GM23338 (cell line): ENCODE data around the gene NIT1. TPM values are rescaled to one million over a fixed set of nuclear protein-coding genes. Genes with fewer than 3 reads are reported as not detected.

Source experiments
- ATAC-seq: fragments of 200-7000 bp; cut with Tn5 transposase; 3 replicates; pipeline ENCODE4 v1.9.1; 2020
- DNase-seq: peaks from one replicate; pipeline ENCODE4 v3.0.0-alpha.2; 2015; ENCODE audit warnings: low spot score
- H2AFZ ChIP-seq: fragments of 200-600 bp; sonication (generic); 2 replicates; pipeline ENCODE4 v1.8.0; 2016; ENCODE audit warnings: antibody characterized with exemption, mild to moderate bottlenecking, moderate library complexity
- H3F3A ChIP-seq: fragments of 200-600 bp; sonication (generic); replicated peaks from 2 replicates; pipeline ENCODE4 v1.8.0; 2017; ENCODE audit warnings: antibody characterized with exemption, mixed run types, low read depth
- H3K27ac ChIP-seq: fragments of 200-600 bp; sonication (generic); 2 replicates; pipeline ENCODE4 v1.6.1; 2016; ENCODE audit warnings: low read depth
- H3K27me3 ChIP-seq: fragments of 200-600 bp; sonication (generic); 2 replicates; pipeline ENCODE4 v1.8.0; 2016; ENCODE audit warnings: mild to moderate bottlenecking, mixed run types, moderate library complexity; ENCODE audit not compliant: insufficient read depth
- H3K36me3 ChIP-seq: fragments of 200-600 bp; sonication (generic); 2 replicates; pipeline ENCODE4 v1.8.0; 2016; ENCODE audit warnings: mild to moderate bottlenecking; ENCODE audit not compliant: insufficient read depth
- H3K4me1 ChIP-seq: fragments of 200-600 bp; sonication (generic); 2 replicates; pipeline ENCODE4 v1.8.0; 2016; ENCODE audit warnings: mild to moderate bottlenecking, moderate library complexity; ENCODE audit not compliant: insufficient read depth
- H3K4me2 ChIP-seq: fragments of 200-600 bp; sonication (generic); 2 replicates; pipeline ENCODE4 v1.7.1; 2017; ENCODE audit warnings: mixed run types
- H3K4me3 ChIP-seq: fragments of 200-600 bp; sonication (generic); 2 replicates; pipeline ENCODE4 v1.6.1; 2016; ENCODE audit warnings: mixed run types
- H3K79me2 ChIP-seq: fragments of 200-600 bp; sonication (generic); replicated peaks from 2 replicates; pipeline ENCODE4 v1.8.0; 2017; ENCODE audit warnings: mild to moderate bottlenecking; ENCODE audit not compliant: insufficient read depth
- H3K9me2 ChIP-seq: fragments of 200-600 bp; sonication (generic); 2 replicates; pipeline ENCODE4 v1.8.0; 2017; ENCODE audit not compliant: insufficient read depth
- H4K20me1 ChIP-seq: fragments of 200-600 bp; sonication (generic); replicated peaks from 2 replicates; pipeline ENCODE4 v1.8.0; 2017; ENCODE audit warnings: mild to moderate bottlenecking; ENCODE audit not compliant: insufficient read depth
- H3K27ac Mint-ChIP-seq: 2 replicates; pipeline ENCODE4 v1.8.0; 2020; ENCODE audit warnings: inconsistent platforms, mild to moderate bottlenecking, moderate library complexity, mixed read lengths
- H3K27me3 Mint-ChIP-seq: 3 replicates; pipeline ENCODE4 v1.8.0; 2022; ENCODE audit warnings: low read depth, mild to moderate bottlenecking, moderate library complexity, mixed read lengths, inconsistent platforms; ENCODE audit not compliant: insufficient read depth, poor library complexity
- H3K36me3 Mint-ChIP-seq: 3 replicates; pipeline ENCODE4 v1.8.0; 2021; ENCODE audit warnings: low read depth, mild to moderate bottlenecking, inconsistent platforms, moderate library complexity, mixed read lengths
- H3K4me1 Mint-ChIP-seq: 3 replicates; pipeline ENCODE4 v1.8.0; 2020; ENCODE audit warnings: mild to moderate bottlenecking, inconsistent platforms, mixed read lengths
- H3K4me3 Mint-ChIP-seq: 3 replicates; pipeline ENCODE4 v1.8.0; 2021; ENCODE audit warnings: moderate library complexity, mild to moderate bottlenecking, inconsistent platforms, mixed read lengths
- H3K9me3 Mint-ChIP-seq: 3 replicates; pipeline ENCODE4 v1.8.0; 2020; ENCODE audit warnings: moderate library complexity, mild to moderate bottlenecking, inconsistent platforms, mixed read lengths
- CREB1 ChIP-seq: fragments of 250-450 bp; sonication (Bioruptor Pico); IDR thresholded peaks from 2 replicates; pipeline ENCODE4 v1.5.0; 2020; ENCODE audit warnings: low read depth, mild to moderate bottlenecking, moderate library complexity
- ETS1 ChIP-seq: IDR thresholded peaks from 2 replicates; pipeline ENCODE4 v1.6.1; 2016; ENCODE audit warnings: antibody characterized with exemption
- EZH2 ChIP-seq: fragments of 200-600 bp; sonication (generic); IDR thresholded peaks from one replicate; pipeline ENCODE4 v1.8.0; 2017; ENCODE audit warnings: antibody characterized with exemption, mild to moderate bottlenecking, low read depth; ENCODE audit not compliant: unreplicated experiment
- EZH2phosphoT487 ChIP-seq: fragments of 200-600 bp; sonication (generic); IDR thresholded peaks from one replicate; pipeline ENCODE4 v1.8.1; 2018; ENCODE audit warnings: antibody characterized with exemption; ENCODE audit not compliant: unreplicated experiment
- JUNB ChIP-seq: IDR thresholded peaks from one replicate; pipeline ENCODE4 v1.6.1; 2016; ENCODE audit warnings: antibody characterized with exemption; ENCODE audit not compliant: unreplicated experiment
- NANOG ChIP-seq: IDR thresholded peaks from 2 replicates; pipeline ENCODE4 v1.6.1; 2016; ENCODE audit warnings: antibody characterized with exemption, borderline replicate concordance
- POLR2AphosphoS5 ChIP-seq: IDR thresholded peaks from 2 replicates; pipeline ENCODE4 v1.6.1; 2016; ENCODE audit warnings: antibody characterized with exemption, low read depth
- REST ChIP-seq: IDR thresholded peaks from one replicate; pipeline ENCODE4 v1.6.1; 2018; ENCODE audit warnings: antibody characterized with exemption; ENCODE audit not compliant: unreplicated experiment
- ZNF114 ChIP-seq: fragments of 250-450 bp; sonication (Bioruptor Pico); IDR thresholded peaks from 2 replicates; pipeline ENCODE4 v1.5.0; 2020; ENCODE audit warnings: mild to moderate bottlenecking, moderate library complexity
- ZNF331 ChIP-seq: fragments of 250-450 bp; sonication (Bioruptor Pico); IDR thresholded peaks from 2 replicates; pipeline ENCODE4 v1.5.0; 2020; ENCODE audit warnings: low read depth, mild to moderate bottlenecking, moderate library complexity
- polyA plus RNA-seq: library from polyadenylated mRNA; unstranded; fragments of >200 nt; fragmentation: Nextera tagmentation; extraction: Ambion mirVana; gene quantifications from 2 replicates; pipeline ENCODE4 v1.2.1, GENCODE V29; 2016
- total RNA-seq: library from RNA; depleted of rRNA; stranded (reverse); fragments of >200 nt; shearing (Covaris generic); gene quantifications from 2 replicates; pipeline ENCODE4 v1.2.3, GENCODE V29; 2014
- TF ChIP-seq, protein P1 (sequence below), 2 experiments: fragments of 200-600 bp in 1 of 2; sonication (generic) in 1 of 2; conservative IDR thresholded peaks; 2 replicates each; pipeline versions ENCODE4 v1.5.1 to v1.6.1; 2016 to 2017; ENCODE audit warnings: antibody characterized with exemption in 2 of 2, low read depth in 2 of 2, mild to moderate bottlenecking in 2 of 2, moderate library complexity in 1 of 2
- TF ChIP-seq, protein P2 (sequence below): fragments of 250-450 bp; sonication (Bioruptor Pico); IDR thresholded peaks from 2 replicates; pipeline ENCODE4 v1.5.0; 2020; ENCODE audit warnings: mild to moderate bottlenecking, moderate library complexity

The NIT1 gene
- total and polyA plus RNA-seq, 2 experiments from 2014 or later: 35.9 to 43.0 TPM

- peaks cover 15% of the 10 kb centered on the region for H3K27me3 Mint-ChIP-seq
- Histone ChIP-seq H3K27ac (no peak overlapping the region), H4K20me1 (no peaks in the 10 kb centered on the region), H3K4me3 (no peak overlapping the region), H3K4me2 (no peak overlapping the region), H3F3A (peaks cover 5% of the 10 kb centered on the region; the same call in 1 of the 2 replicates), H3K9me2 (no peaks in the 10 kb centered on the region; the same call in 1 of the 2 replicates), H3K79me2 (no peaks in the 10 kb centered on the region), H3K27me3 (no peaks in the 10 kb centered on the region), H2AFZ (no peak overlapping the region), H3K4me1 (peaks cover 8% of the 10 kb centered on the region; the same call in 1 of the 2 replicates), H3K36me3 (no peaks in the 10 kb centered on the region)
- H3K27ac Mint-ChIP-seq: no peak overlapping the region
- TF ChIP-seq REST: no peak
- TF ChIP-seq EZH2phosphoT487: no peak
- no peak for TF ChIP-seq POLR2AphosphoS5
- no peak for TF ChIP-seq EZH2
- no peak for TF ChIP-seq ZNF114
- TF ChIP-seq ETS1: no peak
- TF ChIP-seq, protein P1, sequence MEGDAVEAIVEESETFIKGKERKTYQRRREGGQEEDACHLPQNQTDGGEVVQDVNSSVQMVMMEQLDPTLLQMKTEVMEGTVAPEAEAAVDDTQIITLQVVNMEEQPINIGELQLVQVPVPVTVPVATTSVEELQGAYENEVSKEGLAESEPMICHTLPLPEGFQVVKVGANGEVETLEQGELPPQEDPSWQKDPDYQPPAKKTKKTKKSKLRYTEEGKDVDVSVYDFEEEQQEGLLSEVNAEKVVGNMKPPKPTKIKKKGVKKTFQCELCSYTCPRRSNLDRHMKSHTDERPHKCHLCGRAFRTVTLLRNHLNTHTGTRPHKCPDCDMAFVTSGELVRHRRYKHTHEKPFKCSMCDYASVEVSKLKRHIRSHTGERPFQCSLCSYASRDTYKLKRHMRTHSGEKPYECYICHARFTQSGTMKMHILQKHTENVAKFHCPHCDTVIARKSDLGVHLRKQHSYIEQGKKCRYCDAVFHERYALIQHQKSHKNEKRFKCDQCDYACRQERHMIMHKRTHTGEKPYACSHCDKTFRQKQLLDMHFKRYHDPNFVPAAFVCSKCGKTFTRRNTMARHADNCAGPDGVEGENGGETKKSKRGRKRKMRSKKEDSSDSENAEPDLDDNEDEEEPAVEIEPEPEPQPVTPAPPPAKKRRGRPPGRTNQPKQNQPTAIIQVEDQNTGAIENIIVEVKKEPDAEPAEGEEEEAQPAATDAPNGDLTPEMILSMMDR (conservative IDR thresholded peaks at IDR 0.05; ENCODE audit: low read depth in 2 of 2): no peak
- no peak for TF ChIP-seq CREB1 (CRISPR knock-in tag)
- no peak for TF ChIP-seq ZNF331 (CRISPR knock-in tag)
- TF ChIP-seq, protein P2, sequence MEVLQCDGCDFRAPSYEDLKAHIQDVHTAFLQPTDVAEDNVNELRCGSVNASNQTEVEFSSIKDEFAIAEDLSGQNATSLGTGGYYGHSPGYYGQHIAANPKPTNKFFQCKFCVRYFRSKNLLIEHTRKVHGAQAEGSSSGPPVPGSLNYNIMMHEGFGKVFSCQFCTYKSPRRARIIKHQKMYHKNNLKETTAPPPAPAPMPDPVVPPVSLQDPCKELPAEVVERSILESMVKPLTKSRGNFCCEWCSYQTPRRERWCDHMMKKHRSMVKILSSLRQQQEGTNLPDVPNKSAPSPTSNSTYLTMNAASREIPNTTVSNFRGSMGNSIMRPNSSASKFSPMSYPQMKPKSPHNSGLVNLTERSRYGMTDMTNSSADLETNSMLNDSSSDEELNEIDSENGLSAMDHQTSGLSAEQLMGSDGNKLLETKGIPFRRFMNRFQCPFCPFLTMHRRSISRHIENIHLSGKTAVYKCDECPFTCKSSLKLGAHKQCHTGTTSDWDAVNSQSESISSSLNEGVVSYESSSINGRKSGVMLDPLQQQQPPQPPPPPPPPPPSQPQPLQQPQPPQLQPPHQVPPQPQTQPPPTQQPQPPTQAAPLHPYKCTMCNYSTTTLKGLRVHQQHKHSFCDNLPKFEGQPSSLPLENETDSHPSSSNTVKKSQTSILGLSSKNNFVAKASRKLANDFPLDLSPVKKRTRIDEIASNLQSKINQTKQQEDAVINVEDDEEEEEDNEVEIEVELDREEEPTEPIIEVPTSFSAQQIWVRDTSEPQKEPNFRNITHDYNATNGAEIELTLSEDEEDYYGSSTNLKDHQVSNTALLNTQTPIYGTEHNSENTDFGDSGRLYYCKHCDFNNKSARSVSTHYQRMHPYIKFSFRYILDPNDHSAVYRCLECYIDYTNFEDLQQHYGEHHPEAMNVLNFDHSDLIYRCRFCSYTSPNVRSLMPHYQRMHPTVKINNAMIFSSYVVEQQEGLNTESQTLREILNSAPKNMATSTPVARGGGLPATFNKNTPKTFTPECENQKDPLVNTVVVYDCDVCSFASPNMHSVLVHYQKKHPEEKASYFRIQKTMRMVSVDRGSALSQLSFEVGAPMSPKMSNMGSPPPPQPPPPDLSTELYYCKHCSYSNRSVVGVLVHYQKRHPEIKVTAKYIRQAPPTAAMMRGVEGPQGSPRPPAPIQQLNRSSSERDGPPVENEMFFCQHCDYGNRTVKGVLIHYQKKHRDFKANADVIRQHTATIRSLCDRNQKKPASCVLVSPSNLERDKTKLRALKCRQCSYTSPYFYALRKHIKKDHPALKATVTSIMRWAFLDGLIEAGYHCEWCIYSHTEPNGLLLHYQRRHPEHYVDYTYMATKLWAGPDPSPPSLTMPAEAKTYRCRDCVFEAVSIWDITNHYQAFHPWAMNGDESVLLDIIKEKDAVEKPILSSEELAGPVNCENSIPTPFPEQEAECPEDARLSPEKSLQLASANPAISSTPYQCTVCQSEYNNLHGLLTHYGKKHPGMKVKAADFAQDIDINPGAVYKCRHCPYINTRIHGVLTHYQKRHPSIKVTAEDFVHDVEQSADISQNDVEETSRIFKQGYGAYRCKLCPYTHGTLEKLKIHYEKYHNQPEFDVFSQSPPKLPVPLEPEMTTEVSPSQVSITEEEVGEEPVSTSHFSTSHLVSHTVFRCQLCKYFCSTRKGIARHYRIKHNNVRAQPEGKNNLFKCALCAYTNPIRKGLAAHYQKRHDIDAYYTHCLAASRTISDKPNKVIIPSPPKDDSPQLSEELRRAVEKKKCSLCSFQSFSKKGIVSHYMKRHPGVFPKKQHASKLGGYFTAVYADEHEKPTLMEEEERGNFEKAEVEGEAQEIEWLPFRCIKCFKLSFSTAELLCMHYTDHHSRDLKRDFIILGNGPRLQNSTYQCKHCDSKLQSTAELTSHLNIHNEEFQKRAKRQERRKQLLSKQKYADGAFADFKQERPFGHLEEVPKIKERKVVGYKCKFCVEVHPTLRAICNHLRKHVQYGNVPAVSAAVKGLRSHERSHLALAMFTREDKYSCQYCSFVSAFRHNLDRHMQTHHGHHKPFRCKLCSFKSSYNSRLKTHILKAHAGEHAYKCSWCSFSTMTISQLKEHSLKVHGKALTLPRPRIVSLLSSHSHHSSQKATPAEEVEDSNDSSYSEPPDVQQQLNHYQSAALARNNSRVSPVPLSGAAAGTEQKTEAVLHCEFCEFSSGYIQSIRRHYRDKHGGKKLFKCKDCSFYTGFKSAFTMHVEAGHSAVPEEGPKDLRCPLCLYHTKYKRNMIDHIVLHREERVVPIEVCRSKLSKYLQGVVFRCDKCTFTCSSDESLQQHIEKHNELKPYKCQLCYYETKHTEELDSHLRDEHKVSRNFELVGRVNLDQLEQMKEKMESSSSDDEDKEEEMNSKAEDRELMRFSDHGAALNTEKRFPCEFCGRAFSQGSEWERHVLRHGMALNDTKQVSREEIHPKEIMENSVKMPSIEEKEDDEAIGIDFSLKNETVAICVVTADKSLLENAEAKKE (CRISPR knock-in tag): no peak
- TF ChIP-seq JUNB: no peak
- no peak for TF ChIP-seq NANOG
- no peaks in the 10 kb centered on the region for H3K36me3 Mint-ChIP-seq
- no peaks in the 10 kb centered on the region for H3K9me3 Mint-ChIP-seq
- no peak for ATAC-seq
- DNase-seq: no peak
- peaks cover 8% of the 10 kb centered on the region for H3K4me1 Mint-ChIP-seq
- H3K4me3 Mint-ChIP-seq: no peak overlapping the region
Measured at GRCh38 chr1:161076410-161076809, 41.5 kb upstream of the NIT1 start.
